DMS53 (cell line): ENCODE data around the gene OR8D4.
"Not testable (repeated sequence)": the region's sequence is repeated elsewhere in the genome, so short reads cannot be mapped to it uniquely, and the experiment has no call there.

Experiments
- DNase-seq: peaks from one replicate; lab custom pipeline; 2025; lab: John Stamatoyannopoulos, UW

OR8D4 gene

DNA sequence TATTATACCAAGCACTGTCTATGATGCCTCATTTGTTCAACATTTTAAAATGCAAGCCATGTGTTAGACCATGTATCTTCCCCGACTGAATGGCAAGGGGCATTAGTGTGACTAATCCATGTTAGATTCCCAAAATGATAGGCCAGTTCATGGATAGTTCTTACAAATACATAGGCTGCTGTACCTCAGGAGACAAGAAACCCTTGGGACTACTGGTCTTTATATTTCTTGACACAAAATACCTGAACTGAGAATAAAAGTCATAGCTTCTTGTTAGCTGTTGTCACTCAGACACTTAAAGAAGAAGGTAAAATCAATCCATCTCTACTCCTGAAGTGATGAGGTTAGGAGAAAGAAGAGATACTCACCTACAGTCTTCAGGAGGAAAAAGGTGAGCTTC is at the start of gene OR8D4:
TSS of gene OR8D4 (plus strand) at position 301 of the 400 bp plus-strand sequence. CDS start 4,265 bp downstream, outside the sequence.
- no peak for DNase-seq

DNA sequence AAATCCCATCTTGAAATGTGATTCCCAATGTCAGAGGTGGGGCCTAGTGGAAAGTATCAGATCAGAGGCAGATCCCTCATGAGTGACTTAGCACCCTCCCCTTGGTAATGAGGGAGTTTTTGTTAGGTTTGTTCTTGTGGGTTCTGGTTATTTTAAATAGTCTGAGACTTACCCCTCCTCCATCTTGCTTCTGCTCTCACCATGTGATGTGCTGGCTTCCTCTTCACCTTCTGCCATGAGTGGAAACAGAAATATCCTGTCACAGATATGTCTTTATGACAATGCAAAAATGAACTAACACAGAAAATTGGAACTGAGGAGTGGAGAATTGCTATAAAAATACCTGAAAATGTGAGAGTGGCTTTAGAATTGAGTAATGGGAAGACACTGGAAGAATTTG is 49.6 kb upstream of the OR8D4 start:
- no peak for DNase-seq

DNA sequence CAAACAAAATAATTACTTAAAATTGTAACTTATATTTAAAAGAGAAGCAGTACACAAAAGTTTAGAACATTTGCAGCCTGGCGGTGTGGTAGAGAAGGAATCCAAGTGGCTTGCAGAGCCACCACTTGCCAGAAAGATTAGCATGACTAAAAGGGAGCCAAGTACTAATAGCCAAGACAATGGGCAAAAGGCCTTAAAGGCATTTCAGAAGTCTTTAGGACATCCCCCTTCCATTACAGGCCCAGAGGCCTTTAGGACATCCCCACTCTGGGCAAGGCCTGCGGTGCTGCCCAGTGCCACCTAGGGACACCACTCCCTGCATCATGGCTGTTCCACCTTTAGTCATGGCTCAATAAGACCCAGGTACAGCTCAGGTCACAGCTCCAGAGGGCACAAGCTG is 48.9 kb upstream of the OR8D4 start:
- no peak for DNase-seq

DNA sequence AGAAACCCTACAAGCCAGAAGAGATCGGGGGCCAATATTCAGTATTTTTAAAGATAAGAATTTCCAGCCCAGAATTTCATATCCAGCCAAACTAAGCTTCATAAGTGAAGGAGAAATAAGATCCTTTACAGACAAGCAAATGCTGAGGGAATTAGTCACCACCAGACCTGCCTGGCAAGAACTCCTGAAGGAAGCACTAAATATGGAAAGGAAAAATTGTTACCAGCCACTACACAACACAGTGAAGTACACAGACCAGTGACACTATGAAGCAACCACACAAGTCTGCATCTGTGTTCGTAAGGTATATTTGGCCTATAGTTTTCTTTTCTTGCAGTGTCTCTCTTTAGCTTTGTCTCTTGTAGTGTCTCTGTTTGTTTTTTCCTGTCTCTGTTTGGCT is 45.5 kb upstream of the OR8D4 start:
- no peak for DNase-seq

DNA sequence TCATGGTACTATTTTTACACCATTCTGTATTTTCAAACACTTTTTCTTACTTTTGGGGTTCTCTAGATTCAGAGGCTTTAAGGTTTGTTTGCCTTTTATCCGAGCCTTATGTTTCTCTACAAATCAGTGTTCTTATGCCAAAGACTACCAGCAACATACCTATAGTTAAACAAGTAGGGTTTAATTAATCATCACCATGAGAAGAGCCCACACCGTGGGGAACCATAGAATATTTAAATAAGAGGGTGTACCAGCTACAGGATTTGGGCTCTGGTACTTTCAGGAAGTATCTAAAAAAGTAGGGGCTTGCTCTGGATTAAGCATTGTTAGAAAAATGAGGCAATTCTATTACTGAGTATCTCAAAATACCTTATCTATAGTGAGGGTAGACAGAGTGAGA is 42.2 kb upstream of the OR8D4 start:
- no peak for DNase-seq

DNA sequence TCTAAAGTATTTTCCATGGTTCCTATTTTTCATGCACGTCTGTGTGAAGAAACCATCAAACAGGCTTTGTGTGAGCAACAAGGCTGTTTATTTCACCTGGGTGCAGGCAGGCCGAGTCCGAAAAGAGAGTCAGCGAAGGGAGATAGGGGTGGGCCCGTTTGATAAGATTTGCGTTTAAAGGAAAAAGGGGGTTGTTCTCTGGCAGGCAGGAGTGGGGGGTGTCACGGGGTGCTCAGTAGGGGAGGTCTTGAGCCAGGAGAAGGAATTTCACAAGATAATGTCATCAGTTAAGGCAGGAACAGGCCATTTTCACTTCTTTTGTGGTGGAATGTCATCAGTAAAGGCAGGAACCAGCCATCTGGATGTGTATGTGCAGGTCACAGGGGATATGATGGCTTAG is 36.7 kb upstream of the OR8D4 start:
- not testable (repeated sequence) for DNase-seq

DNA sequence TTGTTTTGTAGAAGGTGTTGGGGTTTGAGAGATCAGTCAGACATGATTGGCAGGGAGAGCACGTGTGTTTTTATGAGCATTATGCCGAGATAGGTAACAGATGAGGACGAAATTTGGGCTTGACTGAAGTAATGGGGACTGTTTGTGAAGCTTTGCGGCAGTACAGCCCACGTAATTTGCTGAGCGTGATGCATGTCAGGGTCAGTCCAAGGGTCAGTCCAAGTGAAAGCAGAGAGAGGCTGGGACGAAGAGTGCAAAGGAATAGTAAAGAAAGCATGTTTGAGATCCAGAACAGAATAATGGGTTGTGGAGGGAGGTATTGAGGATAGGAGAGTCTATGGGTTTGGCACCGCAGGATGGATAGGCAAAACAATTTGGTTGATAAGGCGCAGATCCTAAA is 34.2 kb upstream of the OR8D4 start:
- not testable (repeated sequence) for DNase-seq

DNA sequence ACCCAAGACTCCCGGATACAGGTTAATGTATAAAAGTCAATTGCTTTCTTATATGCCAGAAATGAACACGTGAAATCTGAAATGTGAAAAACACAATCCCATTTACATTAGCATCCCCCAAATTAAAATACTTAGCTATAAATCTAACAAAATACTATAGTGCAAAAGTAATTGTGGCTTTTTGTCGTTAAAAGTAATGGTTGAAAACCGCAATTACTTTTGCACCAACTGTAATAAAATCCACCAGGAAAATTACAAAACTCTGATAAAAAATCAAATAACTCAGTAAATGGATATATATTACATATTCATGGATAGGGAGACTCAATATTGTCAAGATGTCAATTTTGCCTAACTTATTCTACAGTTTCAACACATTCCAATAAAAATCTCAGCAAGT is 21.1 kb upstream of the OR8D4 start:
- DNase-seq, result no peak

DNA sequence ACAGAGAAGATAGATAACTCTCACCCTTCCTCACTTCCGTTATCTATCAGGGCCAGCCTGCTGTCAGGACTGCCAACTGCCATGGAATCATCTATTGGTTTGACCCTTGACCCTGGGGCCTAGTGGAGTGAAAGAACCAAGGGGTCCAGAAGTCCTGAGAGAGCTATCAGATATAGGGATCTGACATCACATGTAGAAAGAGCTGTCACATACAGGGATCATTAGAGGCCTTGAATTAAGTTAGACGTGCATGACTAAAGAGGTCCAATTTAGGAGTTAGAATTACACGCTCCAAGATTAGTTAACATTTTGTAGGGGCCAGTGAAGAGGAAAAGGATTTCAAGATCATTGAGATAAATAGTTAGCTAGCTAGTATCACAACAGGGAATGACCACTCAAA is 16.4 kb upstream of the OR8D4 start, which contains the start of gene TMEM225:
TSS of gene TMEM225 (minus strand) at position 101 of the 400 bp plus-strand sequence. CDS start 245 bp downstream, outside the sequence.
- DNase-seq, result no peak

DNA sequence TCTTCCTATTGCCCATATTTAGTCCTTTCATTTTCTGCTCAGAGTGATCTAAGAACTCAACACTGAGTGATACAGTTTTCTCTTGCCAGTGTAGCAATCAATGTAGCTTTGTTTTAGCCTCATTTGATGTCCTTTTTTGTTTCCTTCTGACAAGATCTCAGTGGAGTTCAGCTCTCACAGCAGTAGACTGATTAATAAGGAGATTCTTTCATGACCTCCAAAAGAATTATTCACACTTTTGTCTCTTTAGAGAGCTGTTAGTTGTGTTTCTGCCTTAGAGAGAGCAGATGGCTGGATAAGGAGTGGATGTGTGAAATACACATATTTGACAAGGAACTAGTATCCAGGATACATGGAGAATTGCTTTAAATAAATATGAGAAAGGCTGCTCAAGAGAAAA is 9.9 kb upstream of the OR8D4 start:
- DNase-seq, result no peak

DNA sequence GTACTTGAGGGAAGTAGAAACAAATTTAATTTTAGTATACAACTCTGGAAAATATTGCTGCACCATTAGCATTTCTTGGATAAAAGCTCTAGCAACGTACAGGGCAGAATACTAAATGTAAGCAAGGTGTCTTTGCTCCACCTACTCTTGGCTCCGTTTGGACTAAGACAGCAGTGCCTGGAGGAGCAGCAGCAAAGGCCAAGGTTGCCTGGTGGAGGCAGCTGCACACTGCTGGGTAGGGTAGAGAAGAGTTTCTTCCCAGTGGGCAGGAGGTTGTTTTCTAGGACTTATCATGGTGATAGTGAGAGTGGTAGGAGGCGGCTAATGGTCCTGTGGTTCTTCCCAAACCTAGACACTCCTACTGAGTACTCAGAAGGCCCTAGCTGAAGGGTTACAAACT is 2.2 kb upstream of the OR8D4 start:
- DNase-seq, result no peak

DNA sequence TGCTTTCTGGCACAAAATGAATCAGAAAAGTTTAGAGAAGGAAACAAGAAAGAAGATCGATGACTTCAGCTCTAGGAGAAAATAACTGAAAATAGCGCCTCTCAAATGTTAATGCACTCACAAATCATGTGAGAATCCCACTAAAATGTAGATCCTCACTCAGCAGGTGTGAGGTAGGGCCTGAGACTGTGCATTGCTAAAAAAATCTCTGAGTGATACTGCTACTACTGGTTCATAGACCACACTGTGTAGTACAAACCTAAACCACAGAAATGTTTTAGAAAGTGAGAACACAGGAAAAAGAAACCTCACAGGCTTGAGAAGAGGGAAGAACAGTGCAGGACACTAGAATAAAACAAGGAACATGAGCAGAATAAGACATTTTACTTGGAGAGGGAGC is 2.0 kb downstream of the OR8D4 start:
- DNase-seq, result no peak

DNA sequence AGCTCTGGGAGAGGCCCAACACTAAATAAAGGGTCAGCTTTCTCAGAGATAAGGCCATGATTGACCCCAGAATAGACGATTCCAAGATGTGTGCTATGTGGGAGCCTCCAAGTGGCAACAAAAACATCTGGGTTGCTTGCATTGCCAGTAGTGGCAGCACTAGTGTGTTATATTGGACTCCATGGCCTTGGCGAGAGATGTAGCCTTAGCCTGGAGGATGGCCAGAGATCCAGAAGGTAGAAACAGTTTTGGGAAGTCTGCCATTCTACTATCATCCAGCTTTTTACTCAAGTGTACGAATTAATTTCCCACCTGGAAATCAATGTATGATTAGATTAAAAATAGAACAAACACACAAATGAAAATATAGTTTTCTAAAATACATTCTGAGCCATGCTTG is 3.0 kb downstream of the OR8D4 start:
- no peak for DNase-seq

DNA sequence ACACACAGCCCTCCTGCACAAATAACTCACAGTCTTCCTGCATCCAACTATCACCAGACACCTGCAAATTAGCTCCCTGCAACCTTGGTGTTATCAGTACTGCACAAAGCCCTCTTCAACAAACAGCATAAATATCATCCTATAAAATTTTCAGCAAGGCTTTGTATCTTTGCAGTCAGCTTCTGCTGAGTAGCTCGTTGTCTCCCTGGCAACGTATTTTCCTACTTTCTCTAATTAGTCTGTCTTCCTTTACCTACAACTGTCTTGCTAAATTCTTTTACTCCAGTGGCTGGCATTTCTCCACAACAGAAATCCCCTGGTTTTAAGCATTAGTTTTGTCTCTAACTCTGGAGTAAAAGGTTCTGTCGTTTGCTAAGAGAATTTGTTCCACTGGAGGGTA is 3.9 kb downstream of the OR8D4 start:
- no peak for DNase-seq

DNA sequence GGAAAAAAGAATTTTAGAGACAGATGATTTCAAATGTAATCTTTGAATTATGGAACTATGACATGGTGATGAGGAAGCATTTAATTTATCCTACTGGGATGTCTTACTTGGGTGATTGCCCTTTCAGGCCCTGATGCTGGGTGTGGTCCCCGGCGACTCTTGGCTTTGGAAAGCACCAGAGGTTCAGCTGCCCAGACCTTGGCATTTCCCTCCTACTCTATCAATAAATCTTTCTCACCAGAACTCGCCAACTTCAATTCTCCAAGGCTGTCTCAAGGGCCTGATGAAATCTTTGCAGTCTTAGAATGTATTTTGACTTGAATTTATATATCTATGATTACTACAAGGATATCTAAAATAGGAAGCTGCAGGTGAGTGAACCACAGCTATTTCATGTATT is 19.0 kb downstream of the OR8D4 start:
- no peak for DNase-seq

DNA sequence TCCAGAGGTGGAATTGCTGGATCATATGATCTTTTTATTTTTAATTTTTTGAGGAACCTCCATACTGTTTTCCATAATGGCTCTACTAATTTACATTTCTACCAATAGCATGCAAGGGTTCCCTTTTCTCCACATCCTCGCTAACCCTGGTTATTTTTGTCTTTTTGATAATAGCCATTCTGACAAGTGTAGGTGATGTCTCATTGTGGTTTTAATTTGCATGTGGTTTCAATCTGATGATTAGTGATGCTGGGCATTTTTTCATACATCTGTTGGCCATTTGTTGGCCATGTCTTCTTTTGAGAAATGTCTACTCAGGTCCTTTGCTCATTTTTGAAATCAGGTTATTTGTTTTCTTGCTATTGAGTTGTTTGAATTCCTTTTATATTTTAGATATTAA is 22.1 kb downstream of the OR8D4 start:
- DNase-seq, result no peak

DNA sequence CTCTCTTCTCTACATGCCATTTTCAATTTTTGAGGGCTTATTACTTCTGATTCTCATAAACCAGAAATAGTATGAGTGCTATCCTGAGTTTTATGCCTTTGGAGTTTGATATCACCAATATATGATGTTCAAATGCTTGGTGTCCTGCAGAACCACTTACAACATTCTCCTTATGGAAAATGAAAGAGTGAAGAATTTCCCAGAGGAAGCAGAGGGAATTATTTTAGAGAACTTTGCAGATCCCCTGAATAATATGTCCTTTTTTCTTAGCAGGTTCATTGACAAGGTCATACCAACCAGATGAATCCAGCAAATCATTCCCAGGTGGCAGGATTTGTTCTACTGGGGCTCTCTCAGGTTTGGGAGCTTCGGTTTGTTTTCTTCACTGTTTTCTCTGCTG is 37.4 kb downstream of the OR8D4 start, which contains the start of gene OR4D5:
TSS of gene OR4D5 (plus strand) at position 301 of the 400 bp plus-strand sequence. CDS start at position 301, 0 bp downstream.
- DNase-seq, result no peak

DNA sequence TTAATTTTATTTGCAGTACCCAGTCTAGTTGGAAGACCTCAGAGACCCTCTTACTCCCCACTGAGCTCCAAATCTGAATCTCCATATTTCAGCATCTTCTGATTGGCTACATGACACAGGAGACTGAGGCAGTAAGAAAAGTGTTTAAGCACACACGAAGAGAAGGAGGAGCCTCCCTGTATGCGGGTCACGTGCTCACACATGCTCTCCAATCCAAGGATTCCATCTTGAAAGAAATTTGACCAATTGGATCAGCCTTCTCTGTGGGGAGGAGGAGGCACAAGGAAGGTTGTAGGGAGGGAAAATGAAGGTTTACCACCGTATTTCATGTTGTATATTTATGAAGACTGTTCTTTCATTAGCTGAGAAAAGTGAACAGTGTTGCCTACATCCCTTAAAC is 40.4 kb downstream of the OR8D4 start:
- DNase-seq, result no peak

DNA sequence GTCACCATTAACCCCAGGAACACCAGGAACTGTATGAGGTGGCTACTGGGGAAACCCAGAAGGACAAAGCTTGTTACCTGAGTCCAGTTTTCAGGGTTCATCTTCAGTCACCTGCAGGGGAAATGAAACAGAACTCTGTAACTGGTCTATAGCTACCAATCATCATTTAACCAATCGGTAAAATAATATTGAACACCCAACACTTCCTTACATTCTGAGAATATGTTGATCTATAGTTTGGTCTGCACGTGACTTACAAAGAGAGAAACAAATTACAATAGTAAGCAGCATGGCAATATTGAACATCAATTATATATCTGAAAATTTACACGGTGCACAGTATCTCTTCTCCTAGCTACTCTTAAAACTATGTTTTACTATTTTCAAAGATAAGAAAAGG is 41.8 kb downstream of the OR8D4 start, which contains the start of gene OR6T1:
TSS of gene OR6T1 (minus strand) at position 101 of the 400 bp plus-strand sequence. CDS start at position 101, 0 bp downstream.
- no peak for DNase-seq

DNA sequence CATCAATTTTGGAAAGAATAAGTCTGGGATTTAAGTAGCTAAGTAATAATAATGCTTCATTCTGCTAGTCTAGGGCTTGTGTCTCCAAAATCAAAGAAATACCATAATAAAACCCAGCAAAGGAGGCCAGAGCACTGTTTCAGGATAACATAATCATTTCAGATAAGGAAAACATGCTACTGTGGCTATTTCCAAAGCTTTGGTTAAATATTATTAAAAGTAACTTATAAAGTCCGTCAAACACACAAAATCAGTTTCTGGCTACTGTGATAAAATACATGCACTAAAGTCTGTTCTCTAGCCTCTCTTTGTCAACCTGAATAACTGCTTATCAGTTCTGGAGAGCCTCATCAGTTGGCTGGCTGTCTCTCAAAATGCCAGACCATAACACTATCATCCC is 43.2 kb downstream of the OR8D4 start:
- no peak for DNase-seq

DNA sequence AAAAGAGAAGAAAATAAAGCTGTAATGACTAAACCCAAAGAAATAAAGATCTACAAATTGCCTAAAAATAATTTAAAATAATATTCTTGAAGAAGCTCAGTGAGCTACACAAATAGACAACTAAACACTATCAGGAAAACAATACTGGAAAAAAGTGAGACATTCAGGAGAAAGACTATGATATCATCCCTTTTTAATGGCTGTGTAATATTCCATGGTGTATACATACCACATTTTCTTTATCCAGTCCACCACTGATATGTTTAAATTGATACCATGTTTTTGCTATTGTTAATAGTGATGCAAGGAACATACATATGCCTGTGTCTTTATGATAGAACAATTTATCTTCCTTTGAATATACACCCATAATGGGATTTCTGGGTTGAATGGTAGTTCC is 54.8 kb downstream of the OR8D4 start:
- DNase-seq, result no peak
